NCI-H510A (cell line): ENCODE measurements around the gene C17orf113.

ENCODE experiments used
- DNase-seq: peaks from one replicate; lab custom pipeline; 2025; lab: John Stamatoyannopoulos, UW

C17orf113 gene

DNA sequence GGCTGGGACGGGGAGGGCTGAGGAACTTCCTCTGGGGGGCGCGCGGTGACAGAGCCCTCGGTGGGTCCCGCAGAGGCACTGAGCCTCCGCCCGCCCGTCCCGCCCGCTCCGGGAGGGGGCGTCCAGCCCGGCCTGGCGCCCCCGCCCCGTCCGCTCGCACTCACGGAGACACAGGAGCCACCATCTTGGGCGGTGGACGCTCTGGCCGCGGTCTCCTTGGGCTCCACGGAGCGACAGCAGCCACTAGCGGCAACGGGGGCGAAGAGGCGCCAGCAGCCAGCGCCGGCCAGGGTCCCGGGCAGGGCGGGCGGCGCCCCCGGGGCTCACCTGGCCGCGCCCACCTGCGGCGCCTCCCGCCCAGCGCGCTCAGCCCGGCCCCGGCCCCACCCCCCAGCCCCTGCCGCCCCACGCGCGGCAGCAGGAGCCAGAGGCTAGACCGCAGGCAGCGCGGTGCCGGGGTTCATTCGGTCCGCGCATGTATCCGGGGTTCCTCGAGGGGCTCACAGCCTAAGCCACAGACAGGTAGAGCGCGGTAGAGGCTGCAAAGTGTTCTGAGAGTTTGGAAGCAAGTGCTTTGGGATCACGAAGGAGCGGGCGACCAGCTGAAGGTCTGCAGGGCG, at the start of gene C17orf113:
Gene C17orf113, minus strand, starts transcription at position 209 of the 620 bp plus-strand sequence. CDS start 7,225 bp downstream, outside the sequence.
- DNase-seq, result peak; percentile 70

DNA sequence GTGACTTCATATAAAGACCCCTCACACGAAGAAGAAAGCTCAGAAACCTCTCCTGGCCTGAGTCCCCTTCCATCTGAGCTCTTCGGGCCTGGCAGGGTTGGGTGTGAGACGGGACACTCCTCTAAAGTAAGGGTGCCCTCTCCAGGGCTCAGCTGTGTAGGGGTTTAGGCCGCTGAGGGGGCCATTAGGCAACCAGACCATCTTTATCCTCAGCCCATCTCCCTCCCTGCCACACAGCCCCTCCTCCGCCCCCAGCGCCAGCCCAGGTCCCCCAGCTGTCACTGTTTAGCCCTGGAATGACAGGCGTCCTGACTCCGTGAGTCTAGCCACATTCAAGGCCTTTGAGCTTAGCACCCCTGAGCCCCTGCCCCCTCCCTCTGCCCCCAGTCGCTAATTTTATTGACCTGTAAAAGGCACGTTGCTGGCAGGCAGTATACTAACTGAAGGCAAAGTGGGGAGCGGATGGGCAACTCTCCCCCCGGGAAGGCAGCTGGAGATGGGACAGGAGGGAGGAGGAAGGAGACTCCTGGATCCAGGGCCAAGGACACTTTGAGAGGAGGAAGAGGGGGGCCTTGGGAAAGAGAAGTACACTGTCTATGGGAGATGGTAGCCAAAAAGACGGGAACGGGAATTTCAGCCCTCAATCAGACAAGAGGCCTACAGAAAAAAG, 48.5 kb upstream of the C17orf113 start:
- no peak for DNase-seq

DNA sequence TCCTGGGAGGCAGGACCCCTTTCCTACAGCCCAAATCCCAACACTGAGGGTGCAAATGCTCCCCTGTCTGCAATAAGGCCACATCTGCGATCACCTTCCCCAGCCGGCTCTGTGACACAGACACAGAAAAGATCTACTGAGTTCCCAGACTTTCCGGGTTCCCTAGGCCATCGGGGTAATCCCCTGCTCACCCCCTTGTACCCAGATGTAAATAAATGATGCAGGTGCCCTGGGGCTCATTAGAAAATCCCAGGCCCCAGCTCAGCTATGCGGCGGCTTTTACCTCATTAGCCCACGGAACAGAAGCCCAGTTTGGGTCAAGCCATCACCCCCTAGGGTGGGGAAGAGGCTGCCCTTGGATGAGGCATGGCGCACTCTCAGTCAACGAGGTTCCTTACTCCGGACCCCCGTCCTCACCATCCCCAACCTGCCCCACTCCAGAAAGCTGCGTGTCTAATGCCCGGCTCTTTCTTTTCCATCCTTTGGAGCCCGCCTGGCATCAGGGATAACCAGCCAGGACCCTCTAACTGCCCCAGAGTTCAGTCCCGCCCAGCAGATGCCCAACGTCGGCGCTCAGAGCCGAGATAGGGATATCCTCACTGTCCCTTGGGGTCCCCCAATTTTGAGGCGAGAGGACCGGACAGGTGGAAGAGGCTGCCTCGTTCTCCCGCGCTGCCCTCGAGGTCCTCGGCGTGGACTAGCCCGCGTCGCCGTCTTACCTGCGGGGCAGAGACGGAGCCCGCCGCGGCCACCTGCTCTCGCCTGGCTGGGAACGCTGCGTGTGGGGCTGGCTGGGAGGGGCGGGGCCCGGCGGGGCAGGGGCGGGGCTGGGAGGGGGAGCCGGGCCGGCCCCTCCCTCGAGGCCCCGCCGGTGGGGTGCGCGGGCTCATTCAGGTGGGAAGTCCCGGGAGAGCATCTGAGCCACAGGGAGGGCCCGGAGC, 47.6 kb upstream of the C17orf113 start, which contains the start of gene ZNF385C:
Gene ZNF385C, minus strand, starts transcription at position 783 of the 941 bp plus-strand sequence. CDS start 35,417 bp downstream, outside the sequence.
- peak; percentile 10 for DNase-seq

DNA sequence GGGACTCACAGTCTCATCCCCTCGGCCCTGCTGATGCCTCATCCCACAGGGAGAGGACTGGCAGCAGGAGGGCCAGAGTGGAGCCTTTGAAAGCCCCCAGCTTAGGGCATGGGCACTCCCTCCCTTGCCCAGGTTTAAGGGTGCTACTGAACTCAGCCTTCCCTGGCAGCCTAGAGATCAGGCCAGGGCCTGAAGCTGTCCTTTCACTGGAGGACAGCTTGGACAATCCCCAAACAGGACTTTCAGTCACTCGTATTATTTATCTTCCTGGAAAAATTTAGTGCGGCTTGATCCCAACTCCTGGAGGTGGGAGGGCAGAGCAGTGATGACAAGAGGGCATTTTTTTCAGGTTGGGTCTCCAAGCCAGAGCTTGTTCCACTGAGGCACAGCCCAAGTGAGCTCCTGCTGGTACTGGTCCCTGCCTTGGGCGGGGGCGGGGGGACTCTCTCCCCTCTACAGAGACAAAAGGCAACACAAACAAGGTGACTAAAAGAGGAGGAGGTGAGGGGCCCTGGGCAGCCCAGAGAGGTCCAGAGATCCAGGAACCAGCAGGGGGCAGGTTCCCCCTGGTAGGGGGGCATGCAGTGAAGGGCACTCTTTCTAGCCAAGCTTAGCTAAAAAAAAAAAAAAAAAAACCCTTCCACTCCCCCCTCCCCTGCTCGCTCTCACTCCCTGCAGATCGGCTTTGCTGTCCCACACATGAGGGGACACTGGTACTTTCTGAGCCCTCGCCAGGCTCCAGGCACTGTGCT, 46.1 kb upstream of the C17orf113 start:
- no peak for DNase-seq

DNA sequence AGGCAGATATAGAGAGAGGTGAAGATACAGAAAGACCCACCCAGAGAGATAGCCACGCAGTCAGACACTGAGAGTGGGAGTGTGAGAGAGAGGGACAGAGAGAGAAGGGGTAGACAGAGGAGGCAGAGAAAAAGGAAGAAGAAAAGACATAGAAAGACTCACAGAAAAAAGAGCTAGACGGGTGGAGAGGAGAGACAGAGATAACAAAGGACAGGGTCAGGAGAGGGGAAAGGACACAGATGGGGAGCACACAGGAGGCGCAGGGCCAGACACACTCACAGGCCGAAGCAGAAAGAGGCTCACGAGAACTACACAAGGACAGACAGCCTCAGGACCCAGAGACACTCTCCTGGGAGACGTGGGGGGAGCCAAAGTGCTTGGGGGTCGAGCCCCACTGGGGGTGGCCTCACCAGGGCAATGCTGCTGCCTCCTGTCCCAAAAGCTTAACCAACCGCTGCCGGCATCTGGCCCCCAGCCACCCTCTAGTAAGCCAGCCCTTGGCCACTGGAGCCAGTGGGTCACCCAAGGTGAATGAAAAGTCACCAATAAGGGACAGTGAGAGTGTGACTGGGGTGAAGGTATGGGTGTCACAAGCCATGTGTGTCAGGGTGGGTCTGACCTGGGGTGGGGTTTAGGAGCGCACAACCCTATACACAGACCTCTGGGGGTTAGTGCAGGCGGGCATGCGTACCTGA, 44.1 kb upstream of the C17orf113 start:
- no peak for DNase-seq

DNA sequence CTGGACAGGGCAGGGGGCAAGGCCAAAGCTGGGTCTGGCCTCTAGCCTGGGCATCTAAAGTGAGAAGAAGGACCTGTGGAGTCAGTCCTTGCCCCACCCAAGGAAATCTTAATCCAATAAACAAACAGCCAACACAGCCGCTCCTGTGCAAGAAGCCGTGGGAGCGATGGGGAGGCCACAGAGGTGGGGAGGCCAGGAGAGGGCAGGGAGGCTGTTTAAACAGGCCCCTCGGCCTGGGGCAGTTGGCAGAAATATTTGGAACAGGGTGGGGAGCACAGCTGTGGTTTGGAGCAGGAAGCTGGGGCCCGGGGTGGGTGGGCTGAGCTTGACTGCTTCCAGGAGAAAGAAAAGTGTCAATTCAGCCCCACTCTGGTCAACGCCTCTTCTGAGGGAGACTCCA, 42.5 kb upstream of the C17orf113 start:
- no peak for DNase-seq

DNA sequence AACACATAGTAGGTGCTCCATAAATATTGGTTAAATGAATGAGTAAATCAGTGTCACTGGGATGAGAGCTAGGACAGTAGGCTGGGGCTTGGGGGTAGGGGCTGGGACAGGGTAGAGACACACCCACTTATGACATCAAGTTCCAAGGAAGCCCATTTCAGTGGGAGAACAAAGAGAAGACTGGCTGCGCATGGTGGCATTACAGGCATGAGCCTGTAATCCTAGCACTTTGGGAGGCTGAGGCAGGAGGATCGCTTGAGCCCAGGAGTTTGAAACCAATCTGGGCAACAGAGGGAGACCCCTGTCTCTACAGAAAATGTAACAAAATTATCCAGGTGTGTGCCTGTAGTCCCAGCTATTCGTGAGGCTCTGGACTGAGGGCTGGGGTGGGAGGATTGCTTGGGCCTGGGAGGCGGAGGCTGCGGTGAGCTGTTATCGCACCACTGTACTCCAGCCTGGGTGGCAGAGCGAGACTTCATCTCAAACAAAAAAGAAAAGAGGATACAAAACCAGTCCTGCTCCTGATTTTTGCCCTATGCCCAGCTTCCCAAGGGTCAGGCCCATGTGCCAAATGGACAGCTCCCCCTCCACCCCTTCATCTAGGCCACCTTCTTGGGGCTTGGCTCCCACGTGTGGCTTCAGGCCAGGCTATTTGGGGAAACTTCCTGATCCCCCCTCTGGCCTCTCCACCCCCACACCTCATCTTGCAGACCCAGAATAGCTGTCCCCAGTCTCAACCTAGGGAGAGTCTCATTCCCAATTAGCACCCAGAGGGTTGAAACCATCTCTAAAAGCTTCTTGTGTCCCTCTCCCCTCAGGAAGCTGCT, 40.8 kb upstream of the C17orf113 start:
- DNase-seq, result no peak

DNA sequence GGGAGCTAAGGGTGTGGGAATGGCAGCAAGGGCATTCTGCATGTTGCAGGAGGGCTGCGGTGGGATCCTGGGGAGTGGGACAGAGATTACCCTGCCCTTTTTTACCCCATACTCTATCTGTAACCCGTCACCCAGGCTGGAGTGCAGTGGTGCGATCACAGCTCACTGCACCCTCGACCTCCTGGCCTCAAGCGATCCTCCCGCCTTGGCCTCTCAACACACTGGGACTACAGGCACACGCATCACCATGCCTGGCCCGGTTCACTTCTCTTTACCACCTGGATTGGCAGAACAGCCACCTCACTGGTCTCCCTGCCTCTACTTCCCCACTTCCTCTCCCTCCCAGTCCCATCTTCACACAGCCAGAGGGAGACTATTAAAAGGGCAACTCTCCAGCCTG, 38.3 kb upstream of the C17orf113 start:
- DNase-seq, result no peak

DNA sequence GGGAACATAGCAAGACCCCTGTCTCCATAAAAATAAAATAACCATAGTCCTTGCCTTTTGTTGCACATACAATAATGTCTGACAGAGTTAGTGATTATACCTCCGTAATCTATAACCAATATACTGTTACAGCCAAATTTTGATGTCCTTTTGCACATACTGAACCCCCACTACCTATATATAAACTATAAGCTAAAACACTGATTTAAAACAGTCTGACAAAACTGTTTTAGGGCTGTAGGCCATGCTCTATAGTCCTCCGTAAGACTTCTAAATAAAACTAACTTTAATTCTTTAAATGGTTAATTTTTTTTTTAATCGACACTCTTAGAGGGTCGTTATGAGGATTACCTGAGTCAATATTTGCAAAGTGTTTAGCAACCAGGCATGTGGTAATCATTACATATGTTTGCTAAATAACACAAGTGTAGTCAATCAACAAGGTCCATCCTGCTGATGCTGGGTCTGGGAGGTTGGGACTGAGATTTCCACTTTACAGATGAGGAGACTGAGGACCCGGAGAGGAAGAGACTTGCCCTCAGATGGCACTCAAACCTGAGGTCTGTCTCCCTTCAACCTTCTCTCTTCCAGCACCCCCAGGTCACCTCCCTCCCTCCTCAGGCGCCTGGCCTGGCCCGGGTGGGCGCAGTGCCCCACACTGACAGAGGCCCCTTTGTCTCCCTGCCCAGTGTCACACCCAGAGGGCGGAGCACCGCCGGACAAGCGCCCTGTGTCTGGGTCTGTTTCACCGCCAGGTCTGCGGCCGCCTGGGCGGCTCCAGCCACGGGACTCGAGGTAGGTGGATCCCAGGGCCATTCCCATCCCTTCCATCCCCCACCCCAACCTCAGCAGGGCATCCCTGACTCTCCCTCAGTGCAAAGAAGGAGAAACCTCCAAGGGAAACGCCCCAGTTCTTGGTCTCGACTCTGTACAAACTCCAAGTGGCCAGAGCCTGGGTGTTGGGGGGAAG, 37.6 kb upstream of the C17orf113 start:
- DNase-seq, result no peak

DNA sequence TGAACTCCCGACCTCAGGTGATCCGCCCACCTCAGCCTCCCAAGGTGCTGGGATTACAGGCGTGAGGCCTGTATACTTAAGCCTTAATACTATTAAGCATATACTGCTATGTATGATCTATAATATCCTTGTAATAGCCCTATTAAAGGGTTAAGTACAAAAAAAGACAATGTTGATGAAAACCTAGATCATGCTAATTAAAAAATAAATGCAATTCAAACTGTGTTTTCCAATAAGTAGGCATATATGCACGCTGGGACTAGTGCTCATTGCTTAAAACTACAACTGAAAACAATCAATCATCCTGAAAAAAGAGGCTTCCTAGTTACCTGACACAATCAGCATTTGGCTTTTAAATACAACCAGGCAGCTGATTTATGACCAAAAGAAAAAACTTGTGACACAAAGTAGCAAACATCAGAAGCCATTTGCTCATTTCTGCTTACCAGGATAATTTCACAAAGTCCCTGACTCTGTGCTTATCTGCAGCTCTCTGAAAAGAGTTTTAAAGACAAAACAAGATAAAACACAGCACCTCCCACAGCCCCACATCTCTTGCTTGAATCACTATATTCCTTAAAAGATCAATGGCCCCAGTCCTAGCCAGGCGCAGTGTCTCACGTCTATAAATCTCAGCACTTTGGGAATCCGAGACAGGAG, 36.8 kb upstream of the C17orf113 start:
- DNase-seq, result no peak

DNA sequence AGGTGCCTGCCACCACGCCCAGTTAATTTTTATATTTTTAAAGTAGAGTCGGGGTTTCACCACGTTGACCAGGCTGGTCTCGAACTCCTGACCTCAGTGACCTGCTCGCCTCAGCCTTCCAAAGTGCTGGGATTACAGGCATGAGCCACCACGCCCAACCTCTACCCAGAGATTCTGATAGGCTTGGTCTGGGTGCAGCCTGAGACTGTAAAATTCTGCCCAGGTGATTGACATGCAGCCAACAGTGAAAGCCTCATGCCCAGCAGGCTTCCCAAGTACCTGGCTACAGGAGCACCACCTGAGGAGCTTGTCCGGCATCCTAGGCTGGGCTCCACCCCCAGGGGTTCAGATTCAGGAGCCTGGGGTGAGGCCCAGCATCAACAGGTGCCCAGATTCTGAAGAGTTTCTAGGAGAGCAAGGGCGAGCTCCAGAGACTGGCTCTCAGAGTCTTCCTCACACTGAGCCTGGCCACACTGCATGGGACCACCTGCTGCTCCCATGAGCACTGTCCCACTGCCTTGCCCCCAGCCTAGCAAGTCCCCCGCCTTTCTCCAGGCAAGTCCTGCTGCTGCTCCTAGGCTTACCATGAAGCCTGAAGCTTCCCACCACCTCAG, 31.2 kb upstream of the C17orf113 start:
- no peak for DNase-seq

DNA sequence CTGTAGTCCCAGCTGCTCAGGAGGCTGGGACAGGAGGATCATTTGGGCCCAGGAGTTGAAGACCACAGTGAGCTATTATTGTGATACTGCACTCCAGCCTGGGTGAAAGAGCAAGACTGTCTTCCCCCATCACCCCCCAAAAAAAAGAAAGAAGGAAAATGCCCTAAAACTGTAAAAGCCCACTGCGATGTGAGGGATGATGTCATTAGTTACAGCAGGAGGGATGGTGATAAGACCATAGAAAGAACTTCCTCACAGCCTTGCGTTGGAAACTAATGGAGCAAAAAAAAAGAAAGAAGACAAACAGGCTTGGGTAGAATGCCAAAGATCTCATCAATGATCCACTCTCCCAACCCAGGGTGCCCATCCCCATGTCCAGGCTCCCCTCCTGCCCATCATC, 29.1 kb upstream of the C17orf113 start:
- no peak for DNase-seq

DNA sequence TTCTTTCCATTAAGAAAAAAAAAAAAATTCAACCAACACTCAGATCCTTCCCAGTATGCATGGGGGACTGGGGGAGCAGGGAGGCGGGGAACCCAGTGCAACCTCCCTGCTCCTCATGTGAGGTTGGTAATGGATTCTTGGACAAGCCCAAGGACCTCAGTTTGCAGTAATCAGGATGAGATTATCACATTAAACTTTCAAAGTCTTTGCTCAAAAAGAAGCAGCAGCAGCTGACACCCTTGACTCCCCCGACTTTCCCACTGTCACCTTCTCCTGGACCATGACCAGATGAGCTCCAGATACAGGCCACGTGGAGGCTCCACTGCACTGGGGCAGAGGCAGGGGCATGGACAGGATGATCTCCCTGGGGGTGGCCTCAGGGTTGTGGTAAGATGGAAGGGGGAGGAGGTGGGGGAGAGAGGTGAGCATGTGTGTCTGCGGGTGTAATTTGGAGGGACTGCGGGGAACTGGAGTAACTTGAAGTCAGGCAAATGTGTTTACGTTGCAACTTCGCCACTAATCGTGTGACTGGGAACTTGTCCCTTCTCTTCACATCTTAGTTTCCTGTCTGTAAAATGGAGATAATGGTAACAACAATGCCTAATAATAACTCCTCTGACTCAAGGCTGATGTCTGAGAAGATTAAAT, 28.1 kb upstream of the C17orf113 start:
- DNase-seq, result no peak

DNA sequence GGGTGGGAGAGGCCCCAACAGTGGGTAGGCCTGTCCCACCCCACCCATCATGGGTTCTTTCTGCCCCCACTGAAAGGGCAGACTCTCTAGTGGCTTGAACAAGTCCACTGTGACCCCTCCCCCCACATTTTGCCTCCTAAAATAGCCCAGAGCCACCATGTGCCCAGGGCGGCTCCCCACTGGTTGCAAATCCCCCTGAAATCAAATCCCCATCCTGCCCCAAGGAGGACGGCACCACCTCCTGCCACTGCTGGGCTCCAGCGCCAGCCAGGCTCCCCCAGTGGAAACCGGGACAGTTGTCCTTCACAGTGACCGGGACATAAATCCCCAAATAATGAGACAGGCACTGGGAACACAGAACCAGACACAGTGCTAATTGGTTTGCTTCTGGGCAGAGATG, 27.4 kb upstream of the C17orf113 start:
- no peak for DNase-seq

DNA sequence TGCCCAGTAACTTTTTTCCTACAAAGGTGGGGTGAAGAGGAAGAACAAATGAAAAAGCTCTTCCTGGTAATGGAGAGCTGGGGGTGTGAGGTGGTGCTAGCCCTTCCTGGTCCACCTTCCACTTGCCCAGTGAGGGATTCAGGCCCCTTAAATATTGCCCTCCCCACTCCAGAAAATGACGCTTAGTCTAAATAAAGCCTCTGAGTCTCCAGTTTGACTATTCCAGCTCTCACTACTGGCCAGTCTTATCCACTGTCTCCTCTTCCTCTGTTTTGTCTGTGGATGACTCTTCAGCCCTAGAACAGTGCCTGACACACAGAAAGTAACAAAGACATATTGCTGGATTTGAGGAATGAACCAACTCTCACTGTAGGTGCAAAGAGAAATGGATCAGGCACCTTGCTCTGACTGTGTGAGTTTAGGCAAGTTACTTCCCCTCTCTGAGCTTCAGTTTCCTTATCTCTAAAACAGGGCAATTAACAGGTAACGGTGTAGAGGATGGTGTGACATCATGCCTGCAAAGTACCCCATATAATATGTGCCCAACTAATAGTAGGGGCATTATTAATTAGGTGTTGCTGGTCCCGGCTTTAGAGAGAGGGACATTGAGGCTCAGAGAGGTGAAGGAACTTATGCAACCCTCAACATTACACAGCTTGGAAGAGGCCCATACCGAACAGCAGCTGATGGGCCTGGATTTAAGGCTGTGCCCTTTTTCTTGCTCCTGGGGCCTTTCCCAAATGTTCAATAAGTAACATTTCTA, 26.6 kb upstream of the C17orf113 start:
- DNase-seq, result no peak

DNA sequence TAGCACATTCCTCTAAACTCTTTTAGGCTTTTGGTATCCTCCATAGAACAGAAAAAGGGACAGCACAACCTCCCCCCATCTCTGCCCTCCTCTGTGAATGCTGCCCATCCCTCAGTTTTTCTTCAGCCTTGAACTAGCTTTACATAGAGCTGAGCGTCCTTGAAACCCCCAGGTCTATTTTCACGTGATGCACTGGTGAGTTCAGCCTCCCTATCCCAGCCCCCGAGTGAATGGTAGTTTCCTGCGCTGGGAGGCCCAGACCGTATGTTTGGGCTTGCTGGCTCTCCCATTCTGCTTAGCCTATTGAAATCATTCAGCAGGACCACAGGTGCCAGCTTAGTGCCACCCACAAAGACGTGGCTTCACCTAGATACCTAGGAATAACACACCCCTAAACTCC, 25.4 kb upstream of the C17orf113 start:
- no peak for DNase-seq
